Melanocyte of skin (primary cell): ENCODE data around the gene PSMD12. TPM values are rescaled to one million over a fixed set of nuclear protein-coding genes. Genes with fewer than 3 reads are reported as not detected.

Source experiments
- small RNA-seq, 2 donors: library from RNA; depleted of rRNA; stranded (forward); fragments of <200 nt; gene quantifications; one replicate each; pipeline ENCODE3, GENCODE V24; 2012
- total RNA-seq, 2 donors: library from RNA; depleted of rRNA; stranded (reverse); fragments of >200 nt; gene quantifications; 2 replicates each; pipeline ENCODE4 v1.2.3, GENCODE V29; 2012

Gene PSMD12
- total RNA-seq: 10 to 100 TPM; 14.8 to 21.0 TPM

GRCh38 chr17:67366193-67367157 lies at the start of gene PSMD12:
PSMD12 (minus strand) TSS chr17:67366577; CDS start chr17:67366519, 58 bp downstream.

GRCh38 chr17:67376737-67377487 lies 10.5 kb upstream of the PSMD12 start, which contains the start of gene PITPNC1:
PITPNC1 (plus strand) TSS chr17:67377281.

Small RNA genes within 50 kb of the gene (small RNA-seq; reads per million reads assigned to genes)
- gene RF00019: 0 reads per million in 2 donors

Other genes with a start within 250 kb of the PSMD12 start
- gene HELZ, start 121.4 kb downstream of the PSMD12 start, total RNA-seq: 10 to 100 TPM; 62.3 to 91.2 TPM
- 1 to 10 TPM; 3.0 to 4.8 TPM for gene PITPNC1, start 10.7 kb upstream of the PSMD12 start, total RNA-seq